Measurements from ENCODE around the gene MYH10.

The MYH10 gene

GRCh38 chr17:8643855-8644506 is 13.5 kb upstream of the MYH10 start:
- no peaks in the 10 kb centered on the region for H3K4me1 ChIP-seq (ENCODE audit: insufficient read depth, poor library complexity, severe bottlenecking)
- H3K36me3 ChIP-seq (ENCODE audit: low read depth) = no peaks in the 10 kb centered on the region
- no peak for DNase-seq (ENCODE audit: low spot score)
- no peak for ATAC-seq (ENCODE audit: low read depth)
- no peaks in the 10 kb centered on the region for H3K27me3 ChIP-seq (ENCODE audit: insufficient read depth, poor library complexity, severe bottlenecking)
- no peak overlapping the region for H3K27ac ChIP-seq (ENCODE audit: poor library complexity, severe bottlenecking)
- H3K4me3 ChIP-seq (ENCODE audit: severe bottlenecking) = no peak overlapping the region
- TF ChIP-seq CTCF (IDR thresholded peaks at IDR 0.05; ENCODE audit: poor library complexity, severe bottlenecking) = no peak
- H3K9me3 ChIP-seq (ENCODE audit: severe bottlenecking) = no peaks in the 10 kb centered on the region

- DNase-seq (ENCODE audit: low spot score) = no peak
- Histone ChIP-seq H3K9me3 (ENCODE audit: severe bottlenecking) (no peaks in the 10 kb centered on the region), H3K27ac (ENCODE audit: poor library complexity, severe bottlenecking) (no peak overlapping the region), H3K27me3 (ENCODE audit: insufficient read depth, poor library complexity, severe bottlenecking) (no peaks in the 10 kb centered on the region), H3K36me3 (ENCODE audit: low read depth) (no peaks in the 10 kb centered on the region), H3K4me3 (ENCODE audit: severe bottlenecking) (no peak overlapping the region), H3K4me1 (ENCODE audit: insufficient read depth, poor library complexity, severe bottlenecking) (no peaks in the 10 kb centered on the region)
- TF ChIP-seq CTCF (IDR thresholded peaks at IDR 0.05; ENCODE audit: poor library complexity, severe bottlenecking) = no peak
- ATAC-seq (ENCODE audit: low read depth) = no peak
Observed at GRCh38 chr17:8639709-8640108, 9.2 kb upstream of the MYH10 start.

- no peak for DNase-seq (ENCODE audit: low spot score)
- H3K4me1 ChIP-seq (ENCODE audit: insufficient read depth, poor library complexity, severe bottlenecking) = no peaks in the 10 kb centered on the region
Observed at GRCh38 chr17:8632061-8632460, 1.5 kb upstream of the MYH10 start.

GRCh38 chr17:8631554-8631877 is 991 bp upstream of the MYH10 start:
- TF ChIP-seq CTCF (IDR thresholded peaks at IDR 0.05; ENCODE audit: poor library complexity, severe bottlenecking) = no peak
- ATAC-seq (ENCODE audit: low read depth) = no peak
- H3K27ac ChIP-seq (ENCODE audit: poor library complexity, severe bottlenecking) = peak overlapping the region; percentile 36

More at GRCh38 chr17:8632061-8632460, 1.5 kb upstream of the MYH10 start:
- no peak for ATAC-seq (ENCODE audit: low read depth)
- Histone ChIP-seq H3K36me3 (ENCODE audit: low read depth) (no peaks in the 10 kb centered on the region), H3K27ac (ENCODE audit: poor library complexity, severe bottlenecking) (peak overlapping the region; percentile 36), H3K4me3 (ENCODE audit: severe bottlenecking) (peak overlapping the region; percentile 90), H3K9me3 (ENCODE audit: severe bottlenecking) (no peaks in the 10 kb centered on the region), H3K27me3 (ENCODE audit: insufficient read depth, poor library complexity, severe bottlenecking) (no peaks in the 10 kb centered on the region)
- TF ChIP-seq CTCF (IDR thresholded peaks at IDR 0.05; ENCODE audit: poor library complexity, severe bottlenecking) = no peak

GRCh38 chr17:8630802-8631553 is 453 bp upstream of the MYH10 start:
- DNase-seq (ENCODE audit: low spot score) (peak; percentile 99), ATAC-seq (ENCODE audit: low read depth) (peak; percentile 95)
- Histone ChIP-seq H3K27ac (ENCODE audit: poor library complexity, severe bottlenecking) (peak overlapping the region; percentile 36), H3K4me1 (ENCODE audit: insufficient read depth, poor library complexity, severe bottlenecking) (no peaks in the 10 kb centered on the region), H3K9me3 (ENCODE audit: severe bottlenecking) (no peaks in the 10 kb centered on the region), H3K27me3 (ENCODE audit: insufficient read depth, poor library complexity, severe bottlenecking) (no peaks in the 10 kb centered on the region), H3K36me3 (ENCODE audit: low read depth) (no peaks in the 10 kb centered on the region), H3K4me3 (ENCODE audit: severe bottlenecking) (peak overlapping the region; percentile 90)
- TF ChIP-seq CTCF (IDR thresholded peaks at IDR 0.05; ENCODE audit: poor library complexity, severe bottlenecking) = peak; percentile 30

More at GRCh38 chr17:8631554-8631877, 991 bp upstream of the MYH10 start:
- Histone ChIP-seq H3K27me3 (ENCODE audit: insufficient read depth, poor library complexity, severe bottlenecking) (no peaks in the 10 kb centered on the region), H3K4me1 (ENCODE audit: insufficient read depth, poor library complexity, severe bottlenecking) (no peaks in the 10 kb centered on the region), H3K9me3 (ENCODE audit: severe bottlenecking) (no peaks in the 10 kb centered on the region), H3K4me3 (ENCODE audit: severe bottlenecking) (peak overlapping the region; percentile 90), H3K36me3 (ENCODE audit: low read depth) (no peaks in the 10 kb centered on the region)
- DNase-seq (ENCODE audit: low spot score) = no peak

Data from RWPE2 (cell line).